Calu3 (cell line): ENCODE data around the gene IL1R1. TPM values are rescaled to one million over a fixed set of nuclear protein-coding genes. Genes with fewer than 3 reads are reported as not detected.
"Not testable (repeated sequence)": the region's sequence is repeated elsewhere in the genome, so short reads cannot be mapped to it uniquely, and the experiment has no call there.

Experiments used
- BruUV-seq: library from RNA; stranded (reverse); fragments of 400-500 nt; replicated peaks from 2 replicates; lab custom pipeline; 2021; lab: Mats Ljungman, UMichigan
- CTCF ChIA-PET: fragments of 300-600 bp; sonication (Branson Sonifier 250); formaldehyde crosslinking; loops from one replicate; lab custom pipeline; 2022; ENCODE audit warnings: antibody characterized with exemption; lab: Charles Lee
- DNase-seq: peaks from one replicate; pipeline ENCODE4 v3.0.0; 2022
- H3K27ac Mint-ChIP-seq: one replicate; pipeline ENCODE4 v1.8.0; 2022; ENCODE audit warnings: mixed read lengths; ENCODE audit not compliant: unreplicated experiment
- H3K27me3 Mint-ChIP-seq: one replicate; pipeline ENCODE4 v1.8.0; 2022; ENCODE audit warnings: mixed read lengths; ENCODE audit not compliant: unreplicated experiment
- H3K36me3 Mint-ChIP-seq: one replicate; pipeline ENCODE4 v1.8.0; 2022; ENCODE audit warnings: mild to moderate bottlenecking, moderate library complexity, mixed read lengths; ENCODE audit not compliant: insufficient read depth, unreplicated experiment
- H3K4me1 Mint-ChIP-seq: one replicate; pipeline ENCODE4 v1.8.0; 2022; ENCODE audit warnings: mild to moderate bottlenecking, low read depth, mixed read lengths; ENCODE audit not compliant: unreplicated experiment
- H3K4me3 Mint-ChIP-seq: one replicate; pipeline ENCODE4 v1.8.0; 2022; ENCODE audit warnings: mild to moderate bottlenecking, low read depth, moderate library complexity, mixed read lengths; ENCODE audit not compliant: unreplicated experiment
- H3K9me3 Mint-ChIP-seq: one replicate; pipeline ENCODE4 v1.8.0; 2022; ENCODE audit warnings: low read depth, mixed read lengths; ENCODE audit not compliant: unreplicated experiment
- CTCF ChIP-seq: fragments of 200-600 bp; IDR thresholded peaks from one replicate; pipeline ENCODE4 v1.8.0; 2022; ENCODE audit warnings: antibody characterized with exemption; ENCODE audit not compliant: unreplicated experiment
- intact Hi-C: fragments of 100-400 bp; cut with micrococcal nuclease; formaldehyde crosslinking; loops from one replicate; pipeline ENCODE4 v1.10.0; 2022; ENCODE audit not compliant: unreplicated experiment
- total RNA-seq: library from RNA; stranded (reverse); gene quantifications from 2 replicates; pipeline ENCODE4 v1.2.3, GENCODE V29; 2022

Gene IL1R1
- total RNA-seq, 1 experiment from 2014 or later = 6.2 TPM

GRCh38 chr2:102122115-102122514, 20.4 kb upstream of the IL1R1 start:
- no peak overlapping the region for H3K27ac Mint-ChIP-seq
- peaks cover 7% of the 10 kb centered on the region for H3K4me1 Mint-ChIP-seq
- no peak for TF ChIP-seq CTCF
- CTCF ChIA-PET = no interaction called here
- no TSS peak for BruUV-seq
- H3K36me3 Mint-ChIP-seq = no peaks in the 10 kb centered on the region
- H3K27me3 Mint-ChIP-seq = no peaks in the 10 kb centered on the region
- H3K9me3 Mint-ChIP-seq = no peaks in the 10 kb centered on the region
- H3K4me3 Mint-ChIP-seq = no peak overlapping the region
- intact Hi-C loops = no loop called here
- DNase-seq = no peak

DNA sequence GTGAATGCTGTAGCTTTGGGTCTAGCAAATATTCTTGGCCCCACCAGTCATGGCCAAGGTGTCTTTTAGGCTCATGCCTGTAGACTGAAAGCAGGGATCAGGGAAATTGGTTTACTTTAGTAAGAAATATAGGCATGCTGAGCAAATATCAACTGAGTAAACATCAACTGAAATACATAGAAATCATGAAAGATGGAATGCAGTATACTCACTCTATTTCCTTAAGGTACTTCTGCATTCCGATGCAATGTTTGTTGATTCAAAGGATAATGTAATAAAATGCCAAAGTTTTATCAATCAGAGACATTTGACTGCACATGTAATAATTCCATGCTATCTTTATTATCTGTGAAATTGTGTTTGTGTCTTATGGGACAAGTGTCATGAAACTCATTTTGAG, 19.6 kb upstream of the IL1R1 start:
- Mint-ChIP-seq H3K9me3 (no peaks in the 10 kb centered on the region), H3K27ac (no peak overlapping the region), H3K4me1 (peaks cover 7% of the 10 kb centered on the region), H3K27me3 (no peaks in the 10 kb centered on the region), H3K4me3 (no peak overlapping the region), H3K36me3 (no peaks in the 10 kb centered on the region)
- TF ChIP-seq CTCF = no peak
- no TSS peak for BruUV-seq
- DNase-seq = no peak
- intact Hi-C loops = no loop called here
- CTCF ChIA-PET = no interaction called here

GRCh38 chr2:102124421-102124820, 18.1 kb upstream of the IL1R1 start:
- H3K27ac Mint-ChIP-seq, CTCF ChIA-PET: not testable (repeated sequence)

DNA sequence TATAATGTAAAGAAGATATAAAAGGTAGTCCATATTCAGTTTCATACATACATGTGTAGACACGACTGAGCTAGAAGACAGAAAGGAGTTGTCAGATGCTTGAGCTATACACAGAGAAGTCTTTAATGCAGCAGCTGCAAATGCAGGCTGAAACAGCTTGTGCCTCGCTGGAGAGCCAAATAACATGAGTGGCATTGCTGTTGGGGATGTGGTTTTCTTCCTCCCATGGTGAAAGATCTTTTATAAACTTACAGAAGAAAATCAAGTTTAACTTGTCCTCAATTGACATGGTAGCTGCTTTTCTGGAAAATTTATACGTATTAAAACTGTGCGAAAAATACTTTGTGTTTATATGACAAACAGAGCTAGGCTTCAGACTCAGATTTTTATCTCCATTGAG, 16.4 kb upstream of the IL1R1 start:
- Mint-ChIP-seq H3K27ac (no peak overlapping the region), H3K4me1 (peaks cover 7% of the 10 kb centered on the region), H3K9me3 (no peaks in the 10 kb centered on the region), H3K27me3 (no peaks in the 10 kb centered on the region), H3K36me3 (no peaks in the 10 kb centered on the region), H3K4me3 (no peak overlapping the region)
- no peak for DNase-seq
- TF ChIP-seq CTCF = no peak
- intact Hi-C loops = no loop called here
- BruUV-seq = no TSS peak
- CTCF ChIA-PET = interaction anchor here (0.6 to 0.7 kb wide), 2 partner anchors 86 to 244 kb away, joined by 3 to 4 read pairs; no protein-coding TSS in a partner anchor

More at GRCh38 chr2:102124421-102124820, 18.1 kb upstream of the IL1R1 start:
- intact Hi-C loops, H3K4me3 Mint-ChIP-seq, H3K36me3 Mint-ChIP-seq, H3K27me3 Mint-ChIP-seq, DNase-seq, H3K9me3 Mint-ChIP-seq, BruUV-seq, H3K4me1 Mint-ChIP-seq: not testable (repeated sequence)

DNA sequence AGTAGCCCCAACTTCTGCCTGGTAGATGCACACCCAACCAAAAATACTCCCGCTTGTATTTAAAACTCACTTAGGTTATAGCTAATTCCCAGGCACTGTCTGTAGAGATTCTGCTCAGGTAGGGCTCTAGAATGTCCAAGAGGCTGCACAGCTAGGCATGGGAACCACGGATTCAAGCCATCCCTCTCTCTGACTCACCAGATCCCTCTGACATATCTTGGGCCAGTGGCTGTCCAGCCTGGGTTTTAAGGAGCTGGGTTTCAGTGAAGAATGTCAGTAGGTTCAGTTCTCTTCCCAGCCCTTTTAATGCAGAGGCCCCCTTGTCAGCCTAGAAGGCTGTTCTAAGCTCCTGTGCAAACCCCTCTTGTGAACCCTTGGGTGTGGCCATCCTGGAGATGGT, 15.9 kb upstream of the IL1R1 start:
- no TSS peak for BruUV-seq
- CTCF ChIA-PET = interaction anchor here (0.5 to 0.6 kb wide), 2 partner anchors 8 to 86 kb away, joined by 3 to 6 read pairs; no protein-coding TSS in a partner anchor
- intact Hi-C loops = no loop called here

More for the DNA sequence above, 15.9 kb upstream of the IL1R1 start:
- no peak for DNase-seq
- no peak overlapping the region for H3K4me3 Mint-ChIP-seq
- no peaks in the 10 kb centered on the region for H3K9me3 Mint-ChIP-seq
- H3K36me3 Mint-ChIP-seq = no peaks in the 10 kb centered on the region
- no peak overlapping the region for H3K27ac Mint-ChIP-seq
- no peak for TF ChIP-seq CTCF
- no peaks in the 10 kb centered on the region for H3K27me3 Mint-ChIP-seq
- peaks cover 7% of the 10 kb centered on the region for H3K4me1 Mint-ChIP-seq
